LNCaP clone FGC (cell line): ENCODE results near the gene ALG13.

ENCODE experiments used
- DNase-seq: peaks from one replicate; pipeline ENCODE4 v3.0.0-alpha.2; 2011; ENCODE audit warnings: low read depth
- H3K4me3 ChIP-seq: 2 replicates; pipeline ENCODE4 v1.5.1; 2011; ENCODE audit warnings: mild to moderate bottlenecking, low read depth, low read length, control low read depth
- CTCF ChIP-seq: IDR thresholded peaks from 2 replicates; pipeline ENCODE4 v1.5.1; 2012; ENCODE audit warnings: mild to moderate bottlenecking; ENCODE audit not compliant: control insufficient read depth, insufficient read depth; ENCODE audit errors: extremely low read depth

Gene ALG13

GRCh38 chrX:111695297-111695880 is 14.4 kb downstream of the ALG13 start:
- no peak for DNase-seq
- H3K4me3 ChIP-seq = no peak overlapping the region
- TF ChIP-seq CTCF = no peak

GRCh38 chrX:111719426-111720210 is 38.6 kb downstream of the ALG13 start:
- DNase-seq = no peak
- peak; percentile 38; the same call in 1 of the 2 replicates for TF ChIP-seq CTCF
- H3K4me3 ChIP-seq = no peak overlapping the region

GRCh38 chrX:111728096-111728495 is 47.1 kb downstream of the ALG13 start:
- no peak for TF ChIP-seq CTCF
- H3K4me3 ChIP-seq = no peak overlapping the region
- DNase-seq = no peak

GRCh38 chrX:111731351-111731750 is 50.4 kb downstream of the ALG13 start:
- TF ChIP-seq CTCF = no peak
- DNase-seq = no peak
- H3K4me3 ChIP-seq = no peak overlapping the region

- no peak for DNase-seq
- H3K4me3 ChIP-seq = no peak overlapping the region
- no peak for TF ChIP-seq CTCF
These were observed 55.6 kb downstream of the ALG13 start for GRCh38 chrX:111736571-111736970.

- no peak overlapping the region for H3K4me3 ChIP-seq
- DNase-seq = no peak
- no peak for TF ChIP-seq CTCF
These were observed 61.0 kb downstream of the ALG13 start for GRCh38 chrX:111742018-111742417.
